ENCODE data around the gene HLA-F.

DNA sequence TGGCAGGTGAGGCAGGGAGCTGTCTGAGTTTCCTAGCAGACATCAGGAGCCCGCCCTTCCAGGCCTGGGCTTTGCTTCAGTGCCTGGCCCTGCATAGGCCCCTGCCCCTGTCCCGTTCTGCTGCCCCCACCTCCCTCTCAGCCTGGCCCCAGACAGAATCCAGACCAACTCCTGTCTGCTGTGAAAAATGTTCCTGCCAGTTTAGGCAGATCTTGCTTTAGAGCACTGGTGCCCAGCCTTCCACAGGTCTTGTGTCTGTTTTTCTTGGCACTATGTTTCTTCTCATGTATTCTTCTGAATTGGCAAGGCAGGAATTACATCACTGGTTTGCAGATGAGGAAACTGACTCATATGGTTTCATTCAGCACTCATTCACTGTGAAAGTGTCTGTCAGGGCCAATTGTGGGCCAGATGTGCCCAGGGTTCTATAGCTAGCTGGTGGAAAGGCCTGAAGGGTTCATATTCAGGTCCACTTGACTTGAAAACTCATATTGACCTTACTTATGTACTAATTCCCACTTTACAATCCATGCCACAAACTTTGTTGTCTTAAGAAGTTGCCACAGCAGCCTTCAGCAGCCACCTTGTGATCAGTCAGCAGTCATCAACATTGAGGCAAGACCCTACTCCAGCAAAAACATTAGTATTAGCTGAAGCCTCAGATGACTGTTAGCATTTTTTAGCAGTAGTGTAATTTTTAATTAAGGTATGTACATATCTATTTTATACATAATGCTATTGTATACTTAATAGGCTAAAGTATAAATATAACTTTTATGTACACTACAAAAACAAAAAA is 40.5 kb downstream of the HLA-F start:
- TF ChIP-seq, protein P1, sequence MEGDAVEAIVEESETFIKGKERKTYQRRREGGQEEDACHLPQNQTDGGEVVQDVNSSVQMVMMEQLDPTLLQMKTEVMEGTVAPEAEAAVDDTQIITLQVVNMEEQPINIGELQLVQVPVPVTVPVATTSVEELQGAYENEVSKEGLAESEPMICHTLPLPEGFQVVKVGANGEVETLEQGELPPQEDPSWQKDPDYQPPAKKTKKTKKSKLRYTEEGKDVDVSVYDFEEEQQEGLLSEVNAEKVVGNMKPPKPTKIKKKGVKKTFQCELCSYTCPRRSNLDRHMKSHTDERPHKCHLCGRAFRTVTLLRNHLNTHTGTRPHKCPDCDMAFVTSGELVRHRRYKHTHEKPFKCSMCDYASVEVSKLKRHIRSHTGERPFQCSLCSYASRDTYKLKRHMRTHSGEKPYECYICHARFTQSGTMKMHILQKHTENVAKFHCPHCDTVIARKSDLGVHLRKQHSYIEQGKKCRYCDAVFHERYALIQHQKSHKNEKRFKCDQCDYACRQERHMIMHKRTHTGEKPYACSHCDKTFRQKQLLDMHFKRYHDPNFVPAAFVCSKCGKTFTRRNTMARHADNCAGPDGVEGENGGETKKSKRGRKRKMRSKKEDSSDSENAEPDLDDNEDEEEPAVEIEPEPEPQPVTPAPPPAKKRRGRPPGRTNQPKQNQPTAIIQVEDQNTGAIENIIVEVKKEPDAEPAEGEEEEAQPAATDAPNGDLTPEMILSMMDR (IDR thresholded peaks at IDR 0.05) = no peak
- TF ChIP-seq POLR2A (IDR thresholded peaks at IDR 0.05) (no peak), POLR2AphosphoS5 (IDR thresholded peaks at IDR 0.05) (no peak)

Measured in prostate gland (tissue), 2 donors.